ENCODE measurements around the gene IFI44L. TPM values are rescaled to one million over a fixed set of nuclear protein-coding genes. Genes with fewer than 3 reads are reported as not detected.

IFI44L gene
- total and polyA plus RNA-seq, 2 of the 13 experiments (the other 11 are each of a cell fraction or from before 2014, with no cell fraction given): 0.04 TPM

- Histone ChIP-seq H3K27me3 (ENCODE audit: control insufficient read depth in 1 of 2, insufficient read depth in 2 of 2, low read length in 2 of 2) (no peaks in the 10 kb centered on the region), H3K36me3 (replicated peaks in 1 of 2; ENCODE audit: control insufficient read depth in 1 of 2, insufficient read depth in 2 of 2, low read length in 2 of 2) (no peaks in the 10 kb centered on the region), H3K4me3 (replicated peaks in 1 of 3; ENCODE audit: insufficient read depth in 1 of 3, low read depth in 2 of 3, low read length in 3 of 3) (no peak overlapping the region), H4K20me1 (ENCODE audit: insufficient read depth, low read length) (no peaks in the 10 kb centered on the region), H3K4me2 (ENCODE audit: low read depth, low read length) (no peak overlapping the region), H3K79me2 (ENCODE audit: insufficient read depth, low read length) (no peaks in the 10 kb centered on the region), H2AFZ (ENCODE audit: low read length) (no peak overlapping the region), H3K9me3 (ENCODE audit: low read length) (peaks cover 15% of the 10 kb centered on the region), H3K27ac (ENCODE audit: extremely low read length, insufficient read depth, low read length) (no peak overlapping the region), H3K9ac (ENCODE audit: insufficient read depth, low read depth, low read length) (no peak overlapping the region), H3K4me1 (ENCODE audit: insufficient read depth, low read length) (no peaks in the 10 kb centered on the region)
- TF ChIP-seq NR2C2 (CRISPR knock-in tag; IDR thresholded peaks at IDR 0.05; ENCODE audit: borderline replicate concordance): no peak
- no peak for TF ChIP-seq ZBTB20 (CRISPR knock-in tag; IDR thresholded peaks at IDR 0.05; ENCODE audit: borderline replicate concordance, low read depth)
- no peak for TF ChIP-seq JUN (CRISPR knock-in tag; IDR thresholded peaks at IDR 0.05)
- TF ChIP-seq LRRFIP1 (CRISPR knock-in tag; conservative IDR thresholded peaks at IDR 0.05): no peak
- no peak for TF ChIP-seq KDM2A (CRISPR knock-in tag; IDR thresholded peaks at IDR 0.05; ENCODE audit: borderline replicate concordance, low read depth)
- TF ChIP-seq RFX3 (CRISPR knock-in tag; IDR thresholded peaks at IDR 0.05): no peak
- TF ChIP-seq SP140L (CRISPR knock-in tag; IDR thresholded peaks at IDR 0.05; ENCODE audit: borderline replicate concordance): no peak
- ChIA-PET POLR2A (no interaction called here), CTCF (ENCODE audit: low intra/inter-chr PET ratio, low total read pairs) (no interaction called here)
- BruUV-seq (replicated peaks): no TSS peak
- DNase-seq (ENCODE audit: low spot score) (no peak), FAIRE-seq (no peak), ATAC-seq (no peak)
- in situ Hi-C loops (cut with HindIII; ENCODE audit: extremely low pct_ligation_motif_present, low pct_unique_long_range_greater_than_20kb): no loop called here
- 33% methylated on average over 12 of the region's 12 CpGs for WGBS (ENCODE audit: low lambda C conversion rate)
- intact Hi-C loops (cut with micrococcal nuclease; ENCODE audit: unreplicated experiment): no loop called here
Measured at GRCh38 chr1:78651241-78651640, 31.0 kb downstream of the IFI44L start.
